ENCODE measurements around the gene CBLN1.

CBLN1 gene

DNA sequence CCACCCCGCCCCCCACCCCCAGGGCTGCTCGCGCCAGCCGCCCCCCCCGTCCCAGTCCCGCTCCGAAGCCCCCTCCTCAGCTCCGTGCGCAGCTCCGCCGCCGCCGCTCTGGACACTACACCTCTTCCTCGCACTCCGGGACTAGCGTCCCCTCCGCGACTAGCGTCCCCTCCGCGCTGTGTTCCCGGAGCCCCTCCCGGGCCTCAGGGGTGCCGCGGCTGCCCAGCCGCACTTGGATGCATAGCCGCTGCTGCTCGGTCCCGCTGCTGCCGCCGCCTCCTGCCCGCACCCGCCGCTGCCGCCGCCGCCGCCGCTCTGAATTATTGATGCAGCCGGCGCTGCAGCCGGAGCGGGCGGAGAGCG is at the start of gene CBLN1:
TSS of gene CBLN1 (minus strand) at position 359 of the 363 bp plus-strand sequence. CDS start 373 bp downstream, outside the sequence.
- no peak for TF ChIP-seq GATA2 (IDR thresholded peaks at IDR 0.05; ENCODE audit: low read depth, low read length)
- TF ChIP-seq GATA3 (IDR thresholded peaks at IDR 0.05; ENCODE audit: low read depth, low read length) = no peak

DNA sequence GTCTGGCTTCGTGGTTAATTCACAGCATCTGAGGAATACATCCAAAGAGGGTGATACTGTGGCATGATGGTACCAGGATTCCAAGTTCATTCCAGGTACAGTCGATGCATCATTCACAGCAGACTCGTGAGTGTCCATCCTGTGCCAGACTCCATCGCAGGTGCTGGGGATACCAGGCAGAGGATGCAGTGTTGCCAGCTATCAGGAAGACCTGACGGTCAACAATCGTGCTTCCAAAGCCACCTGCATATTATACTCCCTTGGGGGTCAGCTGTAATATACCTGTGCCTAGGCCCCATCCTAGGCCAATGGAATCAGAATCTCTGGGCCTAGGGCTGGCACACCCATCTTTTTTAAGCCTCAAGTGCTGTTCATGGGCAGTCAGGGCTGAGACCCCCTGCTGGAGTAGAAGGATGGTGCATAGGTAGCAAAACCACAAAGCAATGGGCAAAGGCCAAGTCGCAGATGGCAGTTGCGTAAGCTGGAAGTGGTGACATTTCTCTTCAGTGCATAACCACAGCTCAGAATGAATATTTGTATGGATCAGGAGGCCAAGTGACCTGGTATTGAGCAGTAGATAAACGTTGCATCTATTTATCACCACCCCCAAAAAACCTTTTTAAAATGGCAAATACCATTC is 49.0 kb upstream of the CBLN1 start:
- no peak for TF ChIP-seq GATA2 (IDR thresholded peaks at IDR 0.05; ENCODE audit: low read depth, low read length)
- no peak for TF ChIP-seq GATA3 (IDR thresholded peaks at IDR 0.05; ENCODE audit: low read depth, low read length)

DNA sequence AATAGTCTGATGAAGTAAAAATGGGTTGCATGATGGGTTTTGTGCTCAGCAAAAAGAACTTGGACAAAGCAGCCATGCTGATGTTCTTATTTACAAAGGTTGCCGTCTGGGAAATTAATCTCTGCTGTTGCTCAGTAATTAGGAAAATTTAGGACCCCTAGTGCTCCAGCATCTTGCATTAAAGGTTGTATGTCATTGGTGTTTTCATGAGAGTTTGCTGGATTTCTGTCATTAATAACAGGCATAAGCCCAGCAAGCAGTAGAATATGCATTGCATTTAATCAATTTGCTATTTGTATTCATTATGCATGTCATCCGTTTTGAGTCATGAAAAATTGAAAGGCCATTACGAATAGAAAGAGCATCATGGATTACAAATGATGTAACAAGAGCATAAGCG is 46.7 kb upstream of the CBLN1 start:
- TF ChIP-seq GATA3 (IDR thresholded peaks at IDR 0.05; ENCODE audit: low read depth, low read length) = no peak
- TF ChIP-seq GATA2 (IDR thresholded peaks at IDR 0.05; ENCODE audit: low read depth, low read length) = no peak

DNA sequence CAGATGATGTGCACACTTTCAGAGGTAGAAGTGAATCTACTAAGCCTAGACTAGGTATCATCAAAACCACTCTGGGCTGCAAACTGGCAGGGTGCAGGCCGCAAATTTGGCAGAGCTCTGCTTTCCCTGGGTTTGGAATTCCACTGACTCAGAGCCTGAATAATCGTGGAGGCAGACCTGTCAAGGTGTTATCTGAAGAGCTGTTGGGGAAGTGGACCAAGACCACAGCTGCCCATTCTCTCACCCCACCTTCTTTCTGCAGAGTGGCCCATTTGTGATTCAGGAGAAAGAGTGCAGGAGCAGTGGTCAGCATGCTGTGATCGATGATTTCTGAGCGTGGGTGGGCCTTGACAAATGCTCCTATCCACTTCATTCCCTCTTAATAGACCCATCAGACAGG is 45.8 kb upstream of the CBLN1 start:
- TF ChIP-seq GATA3 (IDR thresholded peaks at IDR 0.05; ENCODE audit: low read depth, low read length) (no peak), GATA2 (IDR thresholded peaks at IDR 0.05; ENCODE audit: low read depth, low read length) (no peak)

DNA sequence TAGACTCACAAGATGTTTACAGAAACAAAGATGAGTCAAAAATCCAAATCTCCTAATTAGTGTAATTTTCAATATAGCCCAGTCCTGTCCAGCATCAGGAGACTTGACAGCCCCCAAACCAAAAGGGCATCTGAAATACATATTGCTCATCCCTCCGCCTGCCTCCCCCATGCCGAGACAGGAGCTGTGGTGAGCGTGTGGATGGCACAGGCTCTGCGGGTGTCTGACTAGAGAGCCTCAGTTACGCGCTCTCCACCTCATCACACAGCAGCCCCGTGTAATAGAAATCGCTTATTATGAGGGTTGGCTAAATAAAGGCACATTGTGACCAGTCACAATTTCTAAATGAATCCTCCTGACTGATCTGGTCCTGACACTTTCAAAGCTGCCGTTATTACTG is 43.1 kb upstream of the CBLN1 start:
- TF ChIP-seq GATA2 (IDR thresholded peaks at IDR 0.05; ENCODE audit: low read depth, low read length) (no peak), GATA3 (IDR thresholded peaks at IDR 0.05; ENCODE audit: low read depth, low read length) (no peak)

DNA sequence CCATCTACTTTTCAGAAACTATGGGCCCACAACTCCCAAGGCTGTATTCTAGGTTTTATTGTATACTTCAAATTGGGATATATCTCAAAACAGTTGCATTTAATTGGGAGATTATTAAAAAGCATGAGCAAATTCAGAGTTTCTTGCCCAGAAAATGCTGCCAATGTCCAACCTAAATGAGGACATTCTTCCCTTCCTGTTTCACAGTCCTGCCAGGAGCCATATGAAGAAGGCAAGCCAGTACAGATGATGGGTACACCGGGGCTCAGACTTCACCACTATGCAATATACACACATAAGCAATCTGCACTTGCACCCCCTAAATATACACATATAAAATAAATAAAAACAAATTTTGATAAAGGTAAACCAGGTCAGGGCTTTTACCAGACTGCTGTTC is 34.0 kb upstream of the CBLN1 start:
- TF ChIP-seq GATA2 (IDR thresholded peaks at IDR 0.05; ENCODE audit: low read depth, low read length) = no peak
- no peak for TF ChIP-seq GATA3 (IDR thresholded peaks at IDR 0.05; ENCODE audit: low read depth, low read length)

DNA sequence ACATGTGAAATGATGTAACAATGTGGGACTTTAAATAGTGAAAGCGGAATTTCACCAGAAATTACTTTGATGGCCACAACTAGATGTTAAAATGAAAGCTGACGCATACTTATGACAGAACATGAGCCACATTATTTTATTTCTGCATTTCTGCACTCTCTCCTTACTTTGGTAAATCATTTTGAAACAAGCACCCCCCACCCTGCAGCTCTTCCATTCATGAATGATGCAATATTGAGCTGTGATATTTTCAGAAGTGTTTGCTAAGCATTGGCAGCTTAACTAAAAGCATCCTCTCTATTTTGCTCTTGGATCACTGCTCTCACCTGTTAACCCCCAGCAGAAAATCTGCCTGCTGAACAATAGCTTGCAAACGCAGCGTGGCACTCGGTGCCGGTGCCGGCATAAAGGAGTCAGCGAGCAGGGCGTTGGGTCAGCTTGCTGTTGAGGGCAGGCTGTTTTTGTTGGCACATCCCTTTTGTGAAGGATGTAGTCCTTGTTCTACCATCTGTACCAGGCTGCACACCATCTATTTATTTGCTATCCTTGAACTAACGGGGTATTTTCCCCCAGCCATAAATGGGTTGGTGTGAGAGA is 30.8 kb upstream of the CBLN1 start:
- no peak for TF ChIP-seq GATA3 (IDR thresholded peaks at IDR 0.05; ENCODE audit: low read depth, low read length)
- TF ChIP-seq GATA2 (IDR thresholded peaks at IDR 0.05; ENCODE audit: low read depth, low read length) = no peak

DNA sequence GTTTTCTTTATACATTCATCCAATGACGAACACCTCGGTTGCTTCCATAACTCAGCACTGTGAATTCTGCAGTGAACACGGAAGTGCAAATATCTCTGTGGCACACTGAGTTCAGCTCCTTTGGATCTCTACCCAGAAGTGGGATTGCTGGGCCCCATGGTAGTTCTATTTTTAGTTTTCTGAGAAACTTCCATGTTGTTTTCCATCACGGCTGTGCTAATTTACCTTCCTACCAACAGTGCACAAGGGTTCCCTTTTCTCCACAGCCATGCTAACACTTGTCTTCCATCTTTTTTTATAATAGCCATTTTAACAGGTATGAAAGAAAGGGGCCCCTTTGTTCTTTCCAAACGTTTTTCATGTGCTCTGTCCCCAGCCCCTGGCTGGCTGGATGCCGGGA is 30.2 kb upstream of the CBLN1 start:
- no peak for TF ChIP-seq GATA3 (IDR thresholded peaks at IDR 0.05; ENCODE audit: low read depth, low read length)
- TF ChIP-seq GATA2 (IDR thresholded peaks at IDR 0.05; ENCODE audit: low read depth, low read length) = no peak

DNA sequence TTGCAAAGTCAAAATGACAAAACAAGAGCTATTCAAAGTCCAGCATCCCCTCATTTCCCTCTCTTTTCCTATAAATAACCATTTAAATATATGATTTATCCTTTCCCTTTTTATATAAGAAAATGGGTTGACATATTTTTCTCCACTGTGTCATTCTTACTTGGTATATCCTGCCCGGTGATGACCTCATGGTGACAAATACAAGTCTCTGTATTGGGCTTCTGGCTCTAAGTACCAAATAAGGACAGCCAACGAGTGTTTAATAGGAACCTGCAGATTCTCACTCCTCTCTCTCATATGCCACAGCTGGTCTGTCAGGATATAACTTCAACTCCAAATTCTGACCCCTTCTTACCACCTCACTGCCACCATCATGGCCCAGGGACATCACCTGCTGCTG is 25.5 kb upstream of the CBLN1 start:
- no peak for TF ChIP-seq GATA2 (IDR thresholded peaks at IDR 0.05; ENCODE audit: low read depth, low read length)
- no peak for TF ChIP-seq GATA3 (IDR thresholded peaks at IDR 0.05; ENCODE audit: low read depth, low read length)

DNA sequence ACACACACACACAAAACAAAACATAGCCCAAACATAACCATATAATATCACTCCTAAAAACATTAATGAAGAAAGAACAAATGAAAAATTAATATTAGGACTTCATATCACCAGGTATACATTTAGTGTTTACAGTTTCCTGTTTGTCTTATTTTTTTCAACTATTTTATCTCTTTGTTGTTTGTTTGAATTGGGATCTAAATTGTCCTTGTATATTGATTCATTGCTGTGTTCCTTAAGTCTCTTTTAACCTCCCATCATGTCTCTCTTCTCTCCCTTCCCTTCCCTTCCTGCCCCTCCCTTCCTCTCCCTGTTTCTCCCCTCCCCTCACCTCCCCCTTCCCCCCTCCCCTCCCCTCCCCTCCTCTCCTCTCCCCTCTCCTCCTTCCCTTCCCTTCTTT is 23.8 kb upstream of the CBLN1 start:
- TF ChIP-seq GATA2 (IDR thresholded peaks at IDR 0.05; ENCODE audit: low read depth, low read length) (no peak), GATA3 (IDR thresholded peaks at IDR 0.05; ENCODE audit: low read depth, low read length) (no peak)

DNA sequence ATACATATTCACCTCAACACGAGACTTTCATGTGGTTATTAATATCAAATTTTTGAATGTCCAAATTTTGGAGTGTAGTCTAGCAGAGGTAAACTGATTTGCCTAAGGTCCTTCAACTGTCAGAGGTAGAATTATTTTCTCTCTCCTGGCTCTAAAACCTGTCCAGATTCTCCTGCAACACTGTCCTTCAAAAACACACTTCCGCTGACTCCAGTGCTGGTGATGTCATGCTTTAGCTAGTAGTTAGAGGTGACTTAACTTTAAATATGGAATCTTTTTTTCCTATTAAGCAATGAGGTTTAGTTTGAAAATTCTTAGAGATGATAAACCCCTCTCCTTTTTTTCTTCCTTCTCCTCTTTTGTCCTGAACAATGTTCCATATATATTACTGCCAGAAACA is 10.8 kb upstream of the CBLN1 start:
- TF ChIP-seq GATA2 (IDR thresholded peaks at IDR 0.05; ENCODE audit: low read depth, low read length) (no peak), GATA3 (IDR thresholded peaks at IDR 0.05; ENCODE audit: low read depth, low read length) (no peak)

DNA sequence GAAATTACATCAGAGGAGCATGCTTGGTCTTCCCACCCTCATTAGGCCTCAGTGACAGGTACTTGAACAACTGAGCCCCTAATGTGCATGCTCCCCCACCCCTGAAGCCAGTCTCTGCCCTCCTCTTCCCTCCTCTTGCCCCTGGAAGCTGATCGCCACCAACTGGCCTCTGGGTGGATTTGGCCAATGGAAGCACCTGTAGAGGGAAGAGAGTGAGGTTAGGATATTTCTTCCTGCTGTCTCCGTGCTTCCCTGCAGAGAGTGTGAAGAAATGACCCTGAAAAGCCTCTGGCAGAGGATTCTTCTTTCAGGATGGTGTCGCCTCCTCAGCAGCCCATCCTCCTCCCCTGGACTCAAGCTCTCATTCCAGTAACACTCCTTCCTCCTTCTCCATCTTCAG is 5.9 kb upstream of the CBLN1 start:
- TF ChIP-seq GATA3 (IDR thresholded peaks at IDR 0.05; ENCODE audit: low read depth, low read length) = no peak
- TF ChIP-seq GATA2 (IDR thresholded peaks at IDR 0.05; ENCODE audit: low read depth, low read length) = no peak

DNA sequence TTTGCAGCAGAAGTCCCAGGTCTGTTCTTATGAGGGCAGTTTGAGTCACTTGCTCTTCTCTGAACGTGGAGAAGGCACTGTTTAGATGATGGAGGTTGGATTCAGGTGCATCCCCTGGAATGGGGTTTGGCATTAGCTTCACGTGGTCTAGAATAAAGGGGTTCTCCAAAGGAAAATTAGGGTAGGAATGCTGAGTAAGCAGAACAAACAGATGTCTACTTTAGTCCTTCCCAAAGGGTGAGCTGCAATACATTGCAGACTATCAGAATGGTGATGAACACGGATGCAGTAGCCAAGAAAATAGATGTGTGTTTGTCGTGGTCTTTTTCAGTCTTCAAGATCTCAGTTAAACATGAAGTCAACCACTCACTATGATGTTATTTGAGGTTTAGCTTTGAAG is 3.3 kb upstream of the CBLN1 start:
- TF ChIP-seq GATA2 (IDR thresholded peaks at IDR 0.05; ENCODE audit: low read depth, low read length) (no peak), GATA3 (IDR thresholded peaks at IDR 0.05; ENCODE audit: low read depth, low read length) (no peak)

DNA sequence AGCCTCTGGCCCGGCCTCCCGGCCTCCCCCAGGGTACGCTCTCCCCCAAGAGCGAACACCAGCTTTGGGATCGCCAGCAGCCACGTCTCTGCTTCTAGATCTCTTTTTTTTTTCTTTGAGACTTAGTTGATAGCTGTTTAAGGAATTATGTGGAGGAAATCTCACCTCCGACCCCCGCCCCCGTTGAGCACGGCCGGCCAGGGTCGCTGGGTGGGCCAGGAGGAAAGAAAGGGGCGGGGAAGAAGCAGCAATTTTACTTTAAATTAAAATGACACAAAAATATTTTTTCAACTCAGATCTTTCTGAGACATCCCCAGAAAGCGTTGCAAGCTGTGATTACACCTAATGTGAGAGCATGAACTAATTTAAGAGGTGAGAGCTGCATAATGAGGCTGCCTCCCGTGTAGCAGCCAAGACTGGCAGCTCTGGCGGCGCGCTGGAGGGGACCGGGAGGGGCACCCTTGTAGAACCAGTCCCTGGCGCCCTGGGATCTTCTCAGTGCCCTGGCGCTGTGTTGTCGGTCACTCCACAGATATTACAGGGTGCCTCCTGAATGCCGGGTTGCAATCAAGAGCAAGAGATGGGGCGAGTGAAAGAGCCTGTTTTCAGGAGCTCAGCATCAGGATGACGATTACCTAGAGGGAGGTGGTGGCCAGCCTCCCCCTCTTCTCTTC is 1.9 kb upstream of the CBLN1 start:
- no peak for TF ChIP-seq GATA3 (IDR thresholded peaks at IDR 0.05; ENCODE audit: low read depth, low read length)
- TF ChIP-seq GATA2 (IDR thresholded peaks at IDR 0.05; ENCODE audit: low read depth, low read length) = no peak

Measured in SH-SY5Y (cell line).